ENCODE results near the gene RFNG. TPM values are rescaled to one million over a fixed set of nuclear protein-coding genes. Genes with fewer than 3 reads are reported as not detected.

The RFNG gene
- total RNA-seq (2021), result 31.5 and 39.4 TPM in 2 replicates
- percentile 46 among the genes with signal in this experiment for Bru-seq, nascent RNA
- BruChase-seq, experiment 1, labeled RNA remaining after a 2-hour chase, result percentile 58 among the genes with signal in this experiment
- percentile 69 among the genes with signal in this experiment for BruChase-seq, experiment 2, labeled RNA remaining after a 6-hour chase
- long read RNA-seq, transcript RFNG-201 (8 exons, 1,828 nt), result major isoform, 34 of 66 reads
- long read RNA-seq, transcript RFNG-209 (1 exons, 2,886 nt), result minor isoform, 5 of 66 reads
- long read RNA-seq, partial matches to known transcripts, result 7 of 66 reads
- long read RNA-seq, other reads (novel, unspliced or antisense), result 15 of 66 reads

- DNase-seq (ENCODE audit: low spot score), result peak; percentile 81
- Histone ChIP-seq H3K27ac (ENCODE audit: low read depth, low read length, poor library complexity, severe bottlenecking) (peak within 1 kb of the TSS; percentile 73), H3K4me1 (ENCODE audit: insufficient read depth, low read length, poor library complexity, severe bottlenecking) (peaks cover 9% of the 10 kb centered on the region), H3K4me3 (ENCODE audit: low read depth, low read length, poor library complexity, severe bottlenecking) (peak within 1 kb of the TSS; percentile 96), H3K36me3 (ENCODE audit: insufficient read depth, low read length, poor library complexity, severe bottlenecking) (peaks cover 52% of the 10 kb centered on the region), H3K9me3 (ENCODE audit: low read depth, low read length, poor library complexity, severe bottlenecking) (no peaks in the 10 kb centered on the region), H3K27me3 (replicated peaks; ENCODE audit: insufficient read depth, low read depth, low read length, poor library complexity) (no peaks in the 10 kb centered on the region)
- TF ChIP-seq CTCF (conservative IDR thresholded peaks at IDR 0.05; ENCODE audit: low read depth, low read length), result no peak
- no peak for TF ChIP-seq EZH2 (IDR thresholded peaks at IDR 0.05; ENCODE audit: borderline replicate concordance, low read depth, low read length, poor library complexity, severe bottlenecking)
- ChIA-PET POLR2A (ENCODE audit: low non-redundant PET) (no interaction called here), CTCF (interaction anchor here (0.5 to 0.6 kb wide), 3 partner anchors 11 to 51 kb away, joined by 3 to 5 read pairs (median 4); no protein-coding TSS in a partner anchor)
- intact Hi-C loops (cut with micrococcal nuclease; ENCODE audit: unreplicated experiment), result no loop called here
- no TSS peak for BruUV-seq (replicated peaks)
These were observed at the start of gene RFNG, which contains the start of gene GPS1 for GRCh38 chr17:82051776-82052637. RFNG (minus strand) TSS chr17:82051811; CDS start chr17:82051766, 45 bp downstream. GPS1 (plus strand) TSS chr17:82051898; CDS start chr17:82051932, 34 bp downstream.

- Histone ChIP-seq H3K36me3 (ENCODE audit: insufficient read depth, low read length, poor library complexity, severe bottlenecking) (peaks cover 9% of the 10 kb centered on the region), H3K4me1 (ENCODE audit: insufficient read depth, low read length, poor library complexity, severe bottlenecking) (peaks cover 23% of the 10 kb centered on the region), H3K27ac (ENCODE audit: low read depth, low read length, poor library complexity, severe bottlenecking) (peak overlapping the region; percentile 99), H3K4me3 (ENCODE audit: low read depth, low read length, poor library complexity, severe bottlenecking) (no peak overlapping the region), H3K9me3 (ENCODE audit: low read depth, low read length, poor library complexity, severe bottlenecking) (no peaks in the 10 kb centered on the region), H3K27me3 (replicated peaks; ENCODE audit: insufficient read depth, low read depth, low read length, poor library complexity) (no peaks in the 10 kb centered on the region)
- BruUV-seq (replicated peaks), result no TSS peak
- no peak for DNase-seq (ENCODE audit: low spot score)
- TF ChIP-seq EZH2 (IDR thresholded peaks at IDR 0.05; ENCODE audit: borderline replicate concordance, low read depth, low read length, poor library complexity, severe bottlenecking), result no peak
- TF ChIP-seq CTCF (conservative IDR thresholded peaks at IDR 0.05; ENCODE audit: low read depth, low read length), result no peak
- intact Hi-C loops (cut with micrococcal nuclease; ENCODE audit: unreplicated experiment), result no loop called here
- CTCF ChIA-PET, result no interaction called here
- POLR2A ChIA-PET (ENCODE audit: low non-redundant PET), result no interaction called here
These were observed 49.7 kb upstream of the RFNG start for GRCh38 chr17:82101301-82101715.

GRCh38 chr17:82100502-82101298 lies 49.1 kb upstream of the RFNG start:
- no peaks in the 10 kb centered on the region for H3K9me3 ChIP-seq (ENCODE audit: low read depth, low read length, poor library complexity, severe bottlenecking)
- ChIA-PET CTCF (no interaction called here), POLR2A (ENCODE audit: low non-redundant PET) (no interaction called here)
- no peak for DNase-seq (ENCODE audit: low spot score)
- peaks cover 23% of the 10 kb centered on the region for H3K4me1 ChIP-seq (ENCODE audit: insufficient read depth, low read length, poor library complexity, severe bottlenecking)
- H3K27ac ChIP-seq (ENCODE audit: low read depth, low read length, poor library complexity, severe bottlenecking), result peak overlapping the region; percentile 99
- no peak overlapping the region for H3K4me3 ChIP-seq (ENCODE audit: low read depth, low read length, poor library complexity, severe bottlenecking)
- H3K36me3 ChIP-seq (ENCODE audit: insufficient read depth, low read length, poor library complexity, severe bottlenecking), result peaks cover 15% of the 10 kb centered on the region
- TF ChIP-seq CTCF (conservative IDR thresholded peaks at IDR 0.05; ENCODE audit: low read depth, low read length), result no peak
- TF ChIP-seq EZH2 (IDR thresholded peaks at IDR 0.05; ENCODE audit: borderline replicate concordance, low read depth, low read length, poor library complexity, severe bottlenecking), result no peak
- no peaks in the 10 kb centered on the region for H3K27me3 ChIP-seq (replicated peaks; ENCODE audit: insufficient read depth, low read depth, low read length, poor library complexity)
- intact Hi-C loops (cut with micrococcal nuclease; ENCODE audit: unreplicated experiment), result no loop called here
- no TSS peak for BruUV-seq (replicated peaks)

Data from A673 (cell line).